Measurements from ENCODE around the gene GPR146. TPM values are rescaled to one million over a fixed set of nuclear protein-coding genes. Genes with fewer than 3 reads are reported as not detected.

GPR146 gene
- total RNA-seq, 4 donors from 2014 or later: 26.9 to 61.7 (median 39.0) TPM

DNA sequence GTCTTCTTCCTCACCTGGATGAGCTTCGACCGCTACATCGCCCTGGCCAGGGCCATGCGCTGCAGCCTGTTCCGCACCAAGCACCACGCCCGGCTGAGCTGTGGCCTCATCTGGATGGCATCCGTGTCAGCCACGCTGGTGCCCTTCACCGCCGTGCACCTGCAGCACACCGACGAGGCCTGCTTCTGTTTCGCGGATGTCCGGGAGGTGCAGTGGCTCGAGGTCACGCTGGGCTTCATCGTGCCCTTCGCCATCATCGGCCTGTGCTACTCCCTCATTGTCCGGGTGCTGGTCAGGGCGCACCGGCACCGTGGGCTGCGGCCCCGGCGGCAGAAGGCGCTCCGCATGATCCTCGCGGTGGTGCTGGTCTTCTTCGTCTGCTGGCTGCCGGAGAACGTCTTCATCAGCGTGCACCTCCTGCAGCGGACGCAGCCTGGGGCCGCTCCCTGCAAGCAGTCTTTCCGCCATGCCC lies 47.9 kb downstream of the GPR146 start:
- no peak for DNase-seq (ENCODE audit: low spot score in 2 of 2)
- intact Hi-C loops (cut with DNase I; ENCODE audit: low total_unique reads): no loop called here
- WGBS, 2 donors: 97% methylated on average over 36 to 40 of the region's 40 CpGs
- TF ChIP-seq POLR2A (IDR thresholded peaks at IDR 0.05): no peak
- TF ChIP-seq, protein P1, sequence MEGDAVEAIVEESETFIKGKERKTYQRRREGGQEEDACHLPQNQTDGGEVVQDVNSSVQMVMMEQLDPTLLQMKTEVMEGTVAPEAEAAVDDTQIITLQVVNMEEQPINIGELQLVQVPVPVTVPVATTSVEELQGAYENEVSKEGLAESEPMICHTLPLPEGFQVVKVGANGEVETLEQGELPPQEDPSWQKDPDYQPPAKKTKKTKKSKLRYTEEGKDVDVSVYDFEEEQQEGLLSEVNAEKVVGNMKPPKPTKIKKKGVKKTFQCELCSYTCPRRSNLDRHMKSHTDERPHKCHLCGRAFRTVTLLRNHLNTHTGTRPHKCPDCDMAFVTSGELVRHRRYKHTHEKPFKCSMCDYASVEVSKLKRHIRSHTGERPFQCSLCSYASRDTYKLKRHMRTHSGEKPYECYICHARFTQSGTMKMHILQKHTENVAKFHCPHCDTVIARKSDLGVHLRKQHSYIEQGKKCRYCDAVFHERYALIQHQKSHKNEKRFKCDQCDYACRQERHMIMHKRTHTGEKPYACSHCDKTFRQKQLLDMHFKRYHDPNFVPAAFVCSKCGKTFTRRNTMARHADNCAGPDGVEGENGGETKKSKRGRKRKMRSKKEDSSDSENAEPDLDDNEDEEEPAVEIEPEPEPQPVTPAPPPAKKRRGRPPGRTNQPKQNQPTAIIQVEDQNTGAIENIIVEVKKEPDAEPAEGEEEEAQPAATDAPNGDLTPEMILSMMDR (IDR thresholded peaks at IDR 0.05): no peak
- H3K4me3 ChIP-seq (ENCODE audit: low read depth, poor library complexity, severe bottlenecking): no peak overlapping the region

DNA sequence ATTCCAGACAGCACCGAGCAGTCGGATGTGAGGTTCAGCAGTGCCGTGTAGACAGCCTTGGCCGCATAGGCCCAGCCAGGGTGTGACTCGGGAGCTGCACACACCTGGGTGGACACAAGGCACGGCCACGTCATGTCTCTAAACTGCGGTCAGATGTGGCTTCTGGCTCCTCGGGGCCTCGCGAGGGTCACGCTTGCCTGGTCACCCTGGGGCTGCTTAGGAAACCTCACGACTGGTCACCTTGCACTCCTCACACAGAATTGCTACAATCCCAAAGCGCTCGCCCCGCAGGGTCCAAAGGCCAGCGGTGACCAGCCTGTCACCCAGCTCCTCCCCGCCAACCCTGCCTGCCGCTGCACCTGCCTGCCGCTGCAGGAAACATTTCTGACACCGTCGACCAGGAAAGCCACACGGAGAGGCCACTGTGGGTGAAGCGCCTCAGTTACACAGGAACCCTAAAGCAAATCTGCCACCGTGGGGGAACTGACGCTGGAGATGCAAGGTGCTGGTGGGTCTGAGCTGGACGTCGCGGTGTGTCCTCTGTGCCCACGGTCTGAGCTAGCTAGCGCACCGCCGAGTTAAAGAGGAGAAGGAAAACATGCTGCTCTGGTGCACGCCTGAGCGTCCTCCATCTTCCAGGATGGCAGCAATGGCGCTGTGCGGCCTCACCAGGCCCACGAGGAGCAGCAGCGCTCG lies 48.6 kb downstream of the GPR146 start:
- TF ChIP-seq POLR2A (IDR thresholded peaks at IDR 0.05): no peak
- TF ChIP-seq, protein P1 (IDR thresholded peaks at IDR 0.05): no peak
- 93 to 98% methylated on average over 38 to 40 of the region's 40 CpGs for whole genome bisulfite sequencing, 2 donors
- H3K4me3 ChIP-seq (ENCODE audit: low read depth, poor library complexity, severe bottlenecking): no peak overlapping the region
- DNase-seq (ENCODE audit: low spot score in 2 of 2): no peak
- intact Hi-C loops (cut with DNase I; ENCODE audit: low total_unique reads): no loop called here

DNA sequence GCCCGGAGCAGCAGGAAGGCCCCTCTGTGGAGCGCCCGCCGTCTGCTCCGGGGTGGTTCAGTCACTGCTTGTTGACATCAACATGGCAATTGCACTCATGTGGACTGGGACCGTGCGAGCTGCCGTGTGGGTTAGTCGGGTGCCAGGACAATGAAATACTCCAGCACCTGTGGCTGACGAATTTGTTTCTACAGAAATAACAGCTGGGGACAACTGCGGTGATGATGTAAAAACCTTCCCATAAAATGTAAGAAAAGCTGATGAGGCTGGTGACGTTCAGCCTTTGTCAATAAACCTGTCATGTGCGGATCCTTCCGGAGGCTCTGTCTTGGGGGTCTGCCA lies 49.1 kb downstream of the GPR146 start:
- no peak for TF ChIP-seq POLR2A (IDR thresholded peaks at IDR 0.05)
- TF ChIP-seq, protein P1 (IDR thresholded peaks at IDR 0.05): no peak
- WGBS, 2 donors: 85 to 94% methylated on average over 13 to 14 of the region's 14 CpGs
- no peak overlapping the region for H3K4me3 ChIP-seq (ENCODE audit: low read depth, poor library complexity, severe bottlenecking)
- intact Hi-C loops (cut with DNase I; ENCODE audit: low total_unique reads): no loop called here
- DNase-seq (ENCODE audit: low spot score in 2 of 2): no peak

DNA sequence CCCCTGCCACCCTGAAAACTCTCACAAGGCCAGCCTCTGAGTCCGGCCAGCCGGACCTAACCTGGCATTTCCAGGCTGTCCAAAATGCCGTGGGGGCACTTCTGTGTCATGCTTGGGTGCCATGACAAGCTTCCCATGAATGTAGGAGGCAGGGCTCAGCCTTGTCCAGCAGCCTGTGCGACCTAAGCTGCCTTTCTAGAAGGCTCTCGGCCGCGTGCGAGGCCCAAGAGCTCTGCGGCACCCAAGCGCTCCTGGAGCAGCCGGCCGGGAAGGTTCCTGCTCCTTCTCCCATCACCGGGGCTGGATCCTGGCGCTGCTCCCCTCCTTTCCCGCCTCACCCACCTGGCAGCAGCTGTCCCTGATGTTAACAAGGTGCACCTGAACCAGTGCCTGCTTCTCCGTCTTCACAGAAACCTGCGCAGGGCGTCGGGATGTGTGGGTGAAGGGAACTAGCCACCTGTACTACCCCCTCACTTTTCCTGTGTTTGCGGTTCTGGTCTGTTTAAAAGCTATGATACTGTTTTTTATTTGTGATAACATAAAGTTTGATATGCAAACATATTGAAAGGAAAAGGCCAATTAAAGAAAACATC lies 49.7 kb downstream of the GPR146 start:
- H3K4me3 ChIP-seq (ENCODE audit: low read depth, poor library complexity, severe bottlenecking): no peak overlapping the region
- no peak for DNase-seq (ENCODE audit: low spot score in 2 of 2)
- intact Hi-C loops (cut with DNase I; ENCODE audit: low total_unique reads): no loop called here
- 91 to 96% methylated on average over 20 of the region's 20 CpGs for WGBS, 2 donors
- TF ChIP-seq POLR2A (IDR thresholded peaks at IDR 0.05): no peak
- TF ChIP-seq, protein P1 (IDR thresholded peaks at IDR 0.05): no peak

DNA sequence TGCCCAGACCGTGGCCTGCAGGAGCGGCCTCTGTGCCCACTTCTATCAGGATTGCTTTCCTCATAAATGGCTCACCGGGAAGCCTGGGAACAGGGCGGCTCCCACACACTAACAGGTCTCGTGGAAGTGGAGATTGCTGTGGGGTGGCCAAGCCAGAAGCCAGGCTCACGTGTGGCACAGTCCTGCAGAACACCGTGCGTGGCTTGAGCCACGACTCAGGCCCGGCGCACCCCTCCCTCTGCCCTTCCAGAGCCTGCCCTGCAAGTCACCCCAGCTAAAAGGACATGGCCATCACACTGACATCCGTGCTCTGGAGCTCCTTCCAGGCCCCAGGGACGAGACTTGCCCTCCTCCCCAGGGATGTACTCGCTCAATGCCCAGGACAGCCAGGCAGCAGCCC lies 50.5 kb downstream of the GPR146 start:
- H3K4me3 ChIP-seq (ENCODE audit: low read depth, poor library complexity, severe bottlenecking): no peak overlapping the region
- 76 to 91% methylated on average over 14 of the region's 14 CpGs for WGBS, 2 donors
- intact Hi-C loops (cut with DNase I; ENCODE audit: low total_unique reads): no loop called here
- no peak for TF ChIP-seq POLR2A (IDR thresholded peaks at IDR 0.05)
- TF ChIP-seq, protein P1 (IDR thresholded peaks at IDR 0.05): no peak
- DNase-seq (ENCODE audit: low spot score in 2 of 2): no peak

Data from lower leg skin (tissue), 4 donors.